ENCODE data around the gene PCMT1. TPM values are rescaled to one million over a fixed set of nuclear protein-coding genes. Genes with fewer than 3 reads are reported as not detected.

The PCMT1 gene
- total and polyA plus RNA-seq, 2 of the 8 experiments (the other 6 are each of a cell fraction or from before 2014, with no cell fraction given), result 84.3 to 91.3 TPM

DNA sequence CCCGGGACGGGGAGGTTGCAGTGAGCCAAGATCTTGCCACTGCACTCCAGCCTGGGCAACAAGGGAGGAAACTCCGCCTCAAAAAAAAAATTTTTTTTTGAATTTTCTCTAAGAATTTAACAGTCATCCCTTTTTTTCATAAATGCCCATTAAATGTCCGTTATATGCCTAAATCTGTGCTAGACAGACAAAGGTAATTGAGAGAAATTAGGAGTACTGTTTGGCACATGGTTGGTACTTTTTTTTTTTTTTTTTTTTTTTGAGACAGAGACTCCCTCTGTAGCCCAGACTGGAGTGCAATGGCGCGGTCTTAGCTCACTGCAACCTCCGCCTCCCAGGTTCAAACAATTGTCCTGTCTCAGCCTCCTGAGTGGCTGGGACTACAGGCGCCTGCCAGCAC lies 1.7 kb downstream of the PCMT1 start:
- H3K56ac ChIP-seq (replicated peaks; ENCODE audit: insufficient read length, low read depth, low read length), result no peak overlapping the region
- peaks cover 4 to 59% of the 10 kb centered on the region in 2 experiments for H3K79me2 ChIP-seq (ENCODE audit: control insufficient read depth in 1 of 2, insufficient read depth in 2 of 2, low read length in 2 of 2)
- H2BK12ac ChIP-seq (ENCODE audit: low read depth, low read length), result no peak overlapping the region
- H2AK5ac ChIP-seq (ENCODE audit: low read depth, low read length), result no peak overlapping the region
- no peak overlapping the region for H3K23ac ChIP-seq (ENCODE audit: insufficient read length)
- ChIA-PET POLR2A (ENCODE audit: partially characterized antibody) (interaction anchor here (0.6 to 1.5 kb wide), 4 partner anchors 8 to 56 kb away, joined by 3 to 6 read pairs (median 4); no protein-coding TSS in a partner anchor), CTCF (ENCODE audit: partially characterized antibody) (interaction anchor here (1.3 kb wide), 1 partner anchor 8 kb away, joined by 4 read pairs; no protein-coding TSS in a partner anchor)
- no peak overlapping the region for H3K9ac ChIP-seq (replicated peaks in 1 of 4; ENCODE audit: extremely low read depth in 1 of 4, low read depth in 3 of 4, low read length in 3 of 4)
- no peak overlapping the region for H3K14ac ChIP-seq (ENCODE audit: insufficient read length)
- H2BK5ac ChIP-seq (ENCODE audit: low read depth, low read length), result no peak overlapping the region
- DNase-seq (ENCODE audit: low read depth in 1 of 2, low spot score in 2 of 2) (no peak), FAIRE-seq (no peak)
- H2AFZ ChIP-seq (ENCODE audit: low read length), result no peak overlapping the region
- no peaks in the 10 kb centered on the region for H3K36me3 ChIP-seq (ENCODE audit: control insufficient read depth in 2 of 4, insufficient read depth in 4 of 4, low read length in 3 of 4)
- H3K18ac ChIP-seq (ENCODE audit: extremely low read depth, low read length), result no peak overlapping the region
- H3K4me2 ChIP-seq (ENCODE audit: insufficient read depth in 1 of 2, low read depth in 2 of 2, low read length in 2 of 2), result peak overlapping the region in 1 of 2 experiments; percentile 75; a peak in 1 of 4 replicates
- H3K4ac ChIP-seq (replicated peaks; ENCODE audit: insufficient read length, low read depth, low read length), result no peak overlapping the region
- no peaks in the 10 kb centered on the region; the same call in 1 of the 2 replicates for H3K79me1 ChIP-seq (ENCODE audit: low read depth, low read length)
- H4K20me1 ChIP-seq (replicated peaks in 1 of 2; ENCODE audit: control insufficient read depth in 1 of 2, insufficient read depth in 2 of 2, low read length in 2 of 2), result peaks cover 2 to 7% of the 10 kb centered on the region in 2 experiments
- H3K4me3 ChIP-seq (ENCODE audit: extremely low read depth in 1 of 4, insufficient read depth in 2 of 4, low read depth in 3 of 4, low read length in 4 of 4), result peak overlapping the region in 1 of 4 experiments; percentile 93; a peak in 1 of 8 replicates
- no peaks in the 10 kb centered on the region for H3K9me3 ChIP-seq (ENCODE audit: insufficient read depth in 2 of 2, low read depth in 1 of 2, low read length in 1 of 2)
- no peaks in the 10 kb centered on the region for H3K27me3 ChIP-seq (replicated peaks in 1 of 4; ENCODE audit: control insufficient read depth in 3 of 4, extremely low read depth in 1 of 4, insufficient read depth in 3 of 4, low read length in 3 of 4)
- 93% methylated on average over 8 of the region's 8 CpGs; no CpG with 5 or more reads in 1 of the 2 experiments for WGBS, 2 experiments (ENCODE audit: extremely low coverage in 1 of 2, insufficient coverage in 1 of 2, insufficient read length in 1 of 2, insufficient replicate concordance in 2 of 2, low coverage in 1 of 2, low lambda C conversion rate in 2 of 2, missing lambda C conversion rate in 1 of 2)
- H2BK15ac ChIP-seq (ENCODE audit: low read length), result no peak overlapping the region
- H3K4me1 ChIP-seq (replicated peaks in 1 of 4; ENCODE audit: control insufficient read depth in 3 of 4, insufficient read depth in 4 of 4, low read length in 3 of 4), result peaks cover 0 to 3% (median 0%) of the 10 kb centered on the region in 4 experiments; a peak in 1 of 7 replicates
- H2BK120ac ChIP-seq (replicated peaks; ENCODE audit: low read depth, low read length), result no peak overlapping the region
- no peak overlapping the region for H2BK20ac ChIP-seq (ENCODE audit: low read length)
- no peak overlapping the region for H4K8ac ChIP-seq (ENCODE audit: extremely low read depth, insufficient read depth, low read length)
- no peak overlapping the region for H4K5ac ChIP-seq (ENCODE audit: insufficient read length, low read depth, low read length)
- no peak overlapping the region for H3K27ac ChIP-seq (ENCODE audit: low read depth, low read length)
- H4K91ac ChIP-seq (replicated peaks; ENCODE audit: insufficient read length, low read length), result no peak overlapping the region
- H3K23me2 ChIP-seq (ENCODE audit: low read depth, low read length), result peaks cover 9% of the 10 kb centered on the region; the same call in 1 of the 2 replicates
- TF ChIP-seq EP300 (IDR thresholded peaks at IDR 0.05; ENCODE audit: borderline replicate concordance in 1 of 2, low read depth in 2 of 2, low read length in 2 of 2) (no peak), SRF (IDR thresholded peaks at IDR 0.05; ENCODE audit: low read depth, low read length) (no peak), FOSL1 (IDR thresholded peaks at IDR 0.05; ENCODE audit: insufficient read depth, low read depth, low read length) (no peak), CEBPB (IDR thresholded peaks at IDR 0.05; ENCODE audit: low read depth, low read length) (no peak), ATF3 (IDR thresholded peaks at IDR 0.05; ENCODE audit: insufficient read depth, low read depth, low read length) (no peak), BRCA1 (IDR thresholded peaks at IDR 0.05; ENCODE audit: low read depth, low read length) (no peak), ZNF274 (IDR thresholded peaks at IDR 0.05; ENCODE audit: borderline replicate concordance, extremely low read depth, low read length) (no peak), ASH2L (IDR thresholded peaks at IDR 0.05; ENCODE audit: low read length) (no peak)
- TF ChIP-seq, protein P1, sequence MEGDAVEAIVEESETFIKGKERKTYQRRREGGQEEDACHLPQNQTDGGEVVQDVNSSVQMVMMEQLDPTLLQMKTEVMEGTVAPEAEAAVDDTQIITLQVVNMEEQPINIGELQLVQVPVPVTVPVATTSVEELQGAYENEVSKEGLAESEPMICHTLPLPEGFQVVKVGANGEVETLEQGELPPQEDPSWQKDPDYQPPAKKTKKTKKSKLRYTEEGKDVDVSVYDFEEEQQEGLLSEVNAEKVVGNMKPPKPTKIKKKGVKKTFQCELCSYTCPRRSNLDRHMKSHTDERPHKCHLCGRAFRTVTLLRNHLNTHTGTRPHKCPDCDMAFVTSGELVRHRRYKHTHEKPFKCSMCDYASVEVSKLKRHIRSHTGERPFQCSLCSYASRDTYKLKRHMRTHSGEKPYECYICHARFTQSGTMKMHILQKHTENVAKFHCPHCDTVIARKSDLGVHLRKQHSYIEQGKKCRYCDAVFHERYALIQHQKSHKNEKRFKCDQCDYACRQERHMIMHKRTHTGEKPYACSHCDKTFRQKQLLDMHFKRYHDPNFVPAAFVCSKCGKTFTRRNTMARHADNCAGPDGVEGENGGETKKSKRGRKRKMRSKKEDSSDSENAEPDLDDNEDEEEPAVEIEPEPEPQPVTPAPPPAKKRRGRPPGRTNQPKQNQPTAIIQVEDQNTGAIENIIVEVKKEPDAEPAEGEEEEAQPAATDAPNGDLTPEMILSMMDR (IDR thresholded peaks at IDR 0.05; ENCODE audit: control extremely low read depth in 1 of 3, insufficient read depth in 1 of 3, low read depth in 1 of 3, low read length in 3 of 3), result no peak

All from H1 (cell line).